ENCODE results near the gene NDST1. TPM values are rescaled to one million over a fixed set of nuclear protein-coding genes. Genes with fewer than 3 reads are reported as not detected.

NDST1 gene
- total and polyA plus RNA-seq, 8 donors = 52.2 to 100 (median 71.3) TPM

DNA sequence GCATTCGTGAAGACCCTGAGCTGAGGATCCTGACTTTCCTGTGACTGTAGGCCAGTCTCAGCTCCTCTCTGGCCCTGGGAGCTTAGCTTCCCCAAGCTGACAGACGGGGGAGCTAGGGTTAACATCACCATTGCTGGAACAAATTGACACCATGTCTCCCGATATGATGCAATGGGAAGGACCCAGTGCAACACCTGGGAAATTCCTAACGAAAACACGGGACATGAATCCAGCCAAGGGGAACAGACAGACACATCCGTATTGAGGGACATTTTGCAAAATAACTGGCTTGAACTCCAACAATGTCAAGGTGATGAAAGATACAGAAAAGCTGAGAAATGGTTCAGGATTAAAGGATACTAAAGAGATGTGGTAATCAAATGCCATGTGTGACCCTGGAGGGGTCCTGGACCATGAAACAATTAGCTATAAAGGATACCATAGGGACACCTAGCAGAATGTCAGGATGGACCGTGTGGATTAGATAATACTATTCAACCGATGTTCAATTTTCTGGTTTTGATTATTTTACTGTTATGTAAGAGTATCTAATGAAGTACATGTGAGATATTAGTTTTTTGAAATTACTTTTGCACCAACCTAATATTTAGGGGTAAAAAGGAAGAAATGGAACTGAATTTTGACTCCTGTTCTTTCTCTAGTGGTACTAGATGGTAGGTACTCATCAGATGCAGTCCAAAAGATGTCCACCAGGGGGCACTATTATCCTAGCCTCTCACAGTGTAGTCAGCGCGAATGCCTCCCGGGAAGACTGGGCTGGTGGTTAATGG lies 52.7 kb downstream of the NDST1 start:
- DNase-seq = peak in 3 of 4 donors; percentile 74 to 90 (median 82)
- no peak overlapping the region for H3K4me3 ChIP-seq
- no peaks in the 10 kb centered on the region for H3K9me3 ChIP-seq
- peak; percentile 96 for ATAC-seq
- H3K4me1 ChIP-seq = peaks cover 0 to 9% of the 10 kb centered on the region in 2 donors
- TF ChIP-seq, protein P1, sequence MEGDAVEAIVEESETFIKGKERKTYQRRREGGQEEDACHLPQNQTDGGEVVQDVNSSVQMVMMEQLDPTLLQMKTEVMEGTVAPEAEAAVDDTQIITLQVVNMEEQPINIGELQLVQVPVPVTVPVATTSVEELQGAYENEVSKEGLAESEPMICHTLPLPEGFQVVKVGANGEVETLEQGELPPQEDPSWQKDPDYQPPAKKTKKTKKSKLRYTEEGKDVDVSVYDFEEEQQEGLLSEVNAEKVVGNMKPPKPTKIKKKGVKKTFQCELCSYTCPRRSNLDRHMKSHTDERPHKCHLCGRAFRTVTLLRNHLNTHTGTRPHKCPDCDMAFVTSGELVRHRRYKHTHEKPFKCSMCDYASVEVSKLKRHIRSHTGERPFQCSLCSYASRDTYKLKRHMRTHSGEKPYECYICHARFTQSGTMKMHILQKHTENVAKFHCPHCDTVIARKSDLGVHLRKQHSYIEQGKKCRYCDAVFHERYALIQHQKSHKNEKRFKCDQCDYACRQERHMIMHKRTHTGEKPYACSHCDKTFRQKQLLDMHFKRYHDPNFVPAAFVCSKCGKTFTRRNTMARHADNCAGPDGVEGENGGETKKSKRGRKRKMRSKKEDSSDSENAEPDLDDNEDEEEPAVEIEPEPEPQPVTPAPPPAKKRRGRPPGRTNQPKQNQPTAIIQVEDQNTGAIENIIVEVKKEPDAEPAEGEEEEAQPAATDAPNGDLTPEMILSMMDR (IDR thresholded peaks at IDR 0.05) = peak; percentile 94 to 95
- H3K36me3 ChIP-seq = peaks cover 0 to 20% of the 10 kb centered on the region in 2 donors
- no peaks in the 10 kb centered on the region for H3K27me3 ChIP-seq
- H3K27ac ChIP-seq = no peak overlapping the region
- intact Hi-C loops (cut with DNase I) = loop anchor here in 1 of 2 donors (5.0 to 10.0 kb wide), 2 partner anchors 102 to 284 kb away; partner anchors contain the start of genes IRGM and MYOZ3

DNA sequence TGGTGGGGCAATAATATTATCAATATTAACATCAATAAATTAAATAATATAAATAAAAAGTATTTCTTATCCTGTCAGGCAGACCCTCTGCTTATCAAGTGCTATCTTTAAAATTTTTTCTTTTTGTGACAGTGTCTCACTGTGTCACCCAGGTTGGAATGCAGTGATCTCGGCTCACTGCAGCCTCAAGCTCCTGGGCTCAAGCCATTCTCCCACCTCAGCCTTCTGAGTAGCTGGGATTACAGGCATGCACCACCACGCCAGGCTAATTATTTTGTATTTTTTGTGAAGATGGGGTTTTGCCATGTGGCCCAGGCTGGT lies 53.2 kb downstream of the NDST1 start:
- no peaks in the 10 kb centered on the region for H3K9me3 ChIP-seq
- TF ChIP-seq, protein P1 (IDR thresholded peaks at IDR 0.05) = no peak
- H3K4me1 ChIP-seq = peaks cover 0 to 9% of the 10 kb centered on the region in 2 donors
- no peak for DNase-seq
- intact Hi-C loops (cut with DNase I) = loop anchor here in 1 of 2 donors (5.0 to 10.0 kb wide), 2 partner anchors 101 to 284 kb away; partner anchors contain the start of genes IRGM and MYOZ3
- H3K36me3 ChIP-seq = peaks cover 0 to 14% of the 10 kb centered on the region in 2 donors
- H3K27ac ChIP-seq = no peak overlapping the region
- H3K27me3 ChIP-seq = no peaks in the 10 kb centered on the region
- no peak for ATAC-seq
- no peak overlapping the region for H3K4me3 ChIP-seq

DNA sequence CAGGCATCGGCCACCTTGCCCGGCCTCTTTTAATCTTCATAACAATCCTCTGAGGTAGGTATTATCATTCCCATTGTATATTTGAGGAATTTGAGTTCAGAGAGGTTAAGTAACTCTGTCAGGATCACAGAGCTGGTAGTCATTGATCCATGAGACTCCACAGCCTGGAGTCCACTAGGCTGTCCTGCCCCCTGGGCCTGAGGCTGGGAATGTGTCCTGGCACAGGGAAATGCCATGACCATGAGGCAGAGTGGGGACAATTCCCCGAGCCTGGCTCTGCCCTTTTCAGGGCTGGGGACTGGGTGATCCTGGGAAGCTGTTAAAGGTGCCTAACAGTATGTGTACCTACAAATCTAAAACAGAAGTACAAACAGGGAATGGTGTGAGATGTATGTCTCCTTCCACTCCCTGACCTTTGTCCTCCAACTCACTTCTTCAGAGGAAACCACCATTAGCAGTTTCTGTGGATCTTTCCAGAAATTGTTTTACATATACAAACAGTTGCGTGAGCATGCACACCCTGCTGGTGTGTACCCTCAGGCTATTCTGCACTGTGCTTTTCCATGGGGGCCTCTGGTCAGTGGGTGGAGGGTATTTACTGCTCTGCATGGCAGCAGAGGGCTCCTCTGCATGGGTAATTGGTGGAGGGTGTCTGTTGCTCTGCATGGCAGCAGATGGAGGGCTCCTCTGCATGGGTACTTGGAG lies 53.8 kb downstream of the NDST1 start:
- H3K27me3 ChIP-seq = no peaks in the 10 kb centered on the region
- no peaks in the 10 kb centered on the region for H3K9me3 ChIP-seq
- peaks cover 0 to 8% of the 10 kb centered on the region in 2 donors for H3K36me3 ChIP-seq
- ATAC-seq (no peak), DNase-seq (peak in 1 of 4 donors; percentile 25)
- TF ChIP-seq, protein P1 (IDR thresholded peaks at IDR 0.05) = no peak
- H3K4me3 ChIP-seq = no peak overlapping the region
- intact Hi-C loops (cut with DNase I) = loop anchor here in 1 of 2 donors (5.0 to 10.0 kb wide), 2 partner anchors 101 to 283 kb away; partner anchors contain the start of genes IRGM and MYOZ3
- H3K4me1 ChIP-seq = peaks cover 0 to 9% of the 10 kb centered on the region in 2 donors
- H3K27ac ChIP-seq = no peak overlapping the region

DNA sequence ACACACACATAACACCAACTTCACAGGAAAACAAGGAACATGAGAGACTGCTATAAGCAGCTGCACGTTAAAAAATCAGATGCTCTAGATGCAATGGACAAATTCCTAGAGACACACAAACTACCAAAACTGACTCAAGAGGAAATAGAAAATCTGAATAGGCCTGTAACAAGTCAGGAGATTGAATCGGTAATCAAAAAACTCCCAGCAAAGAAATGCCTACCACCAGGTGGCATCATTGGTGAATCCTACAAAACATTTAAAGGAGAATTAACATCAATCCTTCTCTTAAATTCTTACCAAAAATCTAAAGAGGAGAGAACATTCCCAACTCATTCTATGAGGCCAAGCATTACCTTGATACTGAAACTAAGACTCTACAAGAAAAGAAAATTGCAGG lies 54.9 kb downstream of the NDST1 start:
- TF ChIP-seq, protein P1 (IDR thresholded peaks at IDR 0.05) = peak; percentile 35 to 46
- intact Hi-C loops (cut with DNase I) = loop anchor here in 1 of 2 donors (5.0 to 10.0 kb wide), 2 partner anchors 99 to 282 kb away; partner anchors contain the start of genes IRGM and MYOZ3

DNA sequence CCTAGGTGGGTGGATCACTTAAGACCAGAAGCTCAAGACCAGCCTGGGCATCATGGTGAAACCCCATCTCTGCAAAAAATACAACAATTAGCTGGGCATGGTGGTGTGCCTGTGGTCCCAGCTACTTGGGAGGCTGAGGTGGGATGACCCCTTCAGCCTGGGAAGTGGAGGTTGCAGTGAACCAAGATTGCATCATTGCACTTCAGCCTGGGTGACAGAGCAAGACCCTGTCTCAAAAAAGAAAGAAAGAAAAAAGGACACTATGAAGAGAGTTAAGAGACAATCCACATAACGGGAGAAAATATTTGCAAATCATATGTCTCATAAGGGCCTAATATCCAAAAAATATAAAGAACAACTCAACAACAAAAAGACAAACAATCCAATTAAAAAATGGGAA lies 57.9 kb downstream of the NDST1 start:
- DNase-seq = no peak
- no peak overlapping the region for H3K4me3 ChIP-seq
- TF ChIP-seq, protein P1 (IDR thresholded peaks at IDR 0.05) = no peak
- H3K4me1 ChIP-seq = peaks cover 6 to 17% of the 10 kb centered on the region in 2 donors
- intact Hi-C loops (cut with DNase I) = loop anchor here in 1 of 2 donors (10.0 kb wide), 1 partner anchor 279 kb away; the partner anchor contains the start of gene IRGM
- no peaks in the 10 kb centered on the region for H3K9me3 ChIP-seq
- H3K27me3 ChIP-seq = no peaks in the 10 kb centered on the region
- H3K27ac ChIP-seq = no peak overlapping the region
- no peak for ATAC-seq
- H3K36me3 ChIP-seq = no peaks in the 10 kb centered on the region

More for the DNA sequence above, 54.9 kb downstream of the NDST1 start:
- Histone ChIP-seq H3K27me3 (no peaks in the 10 kb centered on the region), H3K4me1 (peaks cover 4 to 19% of the 10 kb centered on the region in 2 donors), H3K27ac (no peak overlapping the region), H3K4me3 (no peak overlapping the region), H3K36me3 (no peaks in the 10 kb centered on the region), H3K9me3 (no peaks in the 10 kb centered on the region)
- DNase-seq = peak in 1 of 4 donors; percentile 11
- ATAC-seq = no peak
